GM18499 (cell line): Measurements from ENCODE around the gene SMTNL2.

Experiments
- ATAC-seq: cut with Tn5 transposase; IDR thresholded peaks from one replicate; pipeline ENCODE4 v1.9.1; 2021; ENCODE audit warnings: moderate number of reproducible peaks; ENCODE audit not compliant: insufficient read depth, unreplicated experiment

The SMTNL2 gene

GRCh38 chr17:4544951-4545216 lies 39.4 kb upstream of the SMTNL2 start:
- ATAC-seq: no peak

- no peak for ATAC-seq
Measured at GRCh38 chr17:4545217-4545951, 38.9 kb upstream of the SMTNL2 start.

GRCh38 chr17:4547118-4547906 lies 37.0 kb upstream of the SMTNL2 start:
- ATAC-seq: no peak

- no peak for ATAC-seq
Measured at GRCh38 chr17:4548061-4548461, 36.3 kb upstream of the SMTNL2 start.

- ATAC-seq: no peak
Measured at GRCh38 chr17:4548721-4549531, 35.4 kb upstream of the SMTNL2 start.

GRCh38 chr17:4549781-4550533 lies 34.4 kb upstream of the SMTNL2 start:
- no peak for ATAC-seq

- ATAC-seq: no peak
Measured at GRCh38 chr17:4550534-4551039, 33.7 kb upstream of the SMTNL2 start.

- ATAC-seq: no peak
Measured at GRCh38 chr17:4551141-4551540, 33.2 kb upstream of the SMTNL2 start.

GRCh38 chr17:4551796-4552525 lies 32.4 kb upstream of the SMTNL2 start:
- ATAC-seq: no peak

- ATAC-seq: no peak
Measured at GRCh38 chr17:4553669-4554068, 30.7 kb upstream of the SMTNL2 start.

GRCh38 chr17:4554441-4554996 lies 29.8 kb upstream of the SMTNL2 start:
- no peak for ATAC-seq

GRCh38 chr17:4554997-4555799 lies 29.1 kb upstream of the SMTNL2 start, which contains the start of gene MYBBP1A:
Gene MYBBP1A, minus strand, starts transcription at chr17:4555384. Its CDS starts 60 bp downstream, at chr17:4555324.
- ATAC-seq: peak; percentile 76

GRCh38 chr17:4555873-4556759 lies 28.2 kb upstream of the SMTNL2 start:
- ATAC-seq: no peak

- ATAC-seq: no peak
Measured at GRCh38 chr17:4556996-4557395, 27.3 kb upstream of the SMTNL2 start.

GRCh38 chr17:4557626-4558346 lies 26.5 kb upstream of the SMTNL2 start:
- ATAC-seq: no peak

GRCh38 chr17:4558347-4558971 lies 25.9 kb upstream of the SMTNL2 start:
- no peak for ATAC-seq
